Activated T-helper 1 cell treated with anti-CD3 and anti-CD28 coated beads, Interleukin-2, amount 50 U/mL, for 16 hours (primary cell): ENCODE results near the gene ATF7.

Experiments
- DNase-seq, 2 donors: peaks; one replicate each; pipeline ENCODE4 v3.0.0-alpha.2; 2020; ENCODE audit warnings: low read depth in 1 of 2, low spot score in 1 of 2

The ATF7 gene

GRCh38 chr12:53502983-53503728 is 123.0 kb downstream of the ATF7 start:
- no peak for DNase-seq

GRCh38 chr12:53502331-53502730 is 123.9 kb downstream of the ATF7 start:
- no peak for DNase-seq

GRCh38 chr12:53501615-53502181 is 124.5 kb downstream of the ATF7 start:
- DNase-seq = no peak

- DNase-seq = peak; percentile 87 to 96
Observed at GRCh38 chr12:53500776-53501614, 125.2 kb downstream of the ATF7 start, which contains the start of gene TARBP2. TARBP2 (plus strand) TSS chr12:53501283; CDS start chr12:53501409, 126 bp downstream.

GRCh38 chr12:53500142-53500775 is 125.9 kb downstream of the ATF7 start:
- DNase-seq = no peak

- peak; percentile 34 to 44 for DNase-seq
Observed at GRCh38 chr12:53499266-53500141, 126.7 kb downstream of the ATF7 start, which contains the start of gene MAP3K12. MAP3K12 (minus strand) TSS chr12:53499458; CDS start chr12:53487391, 12,067 bp downstream.

GRCh38 chr12:53498235-53498630 is 127.9 kb downstream of the ATF7 start:
- no peak for DNase-seq

- no peak for DNase-seq
Observed at GRCh38 chr12:53497461-53497860, 128.7 kb downstream of the ATF7 start.

- DNase-seq = no peak
Observed at GRCh38 chr12:53496752-53497032, 129.5 kb downstream of the ATF7 start.

GRCh38 chr12:53495903-53496751 is 130.1 kb downstream of the ATF7 start:
- DNase-seq = no peak

- DNase-seq = no peak
Observed at GRCh38 chr12:53493610-53494391, 132.4 kb downstream of the ATF7 start.

GRCh38 chr12:53492830-53493609 is 133.2 kb downstream of the ATF7 start:
- peak; percentile 71 to 78 for DNase-seq

- no peak for DNase-seq
Observed at GRCh38 chr12:53492188-53492587, 134.0 kb downstream of the ATF7 start.

GRCh38 chr12:53489242-53489864 is 136.8 kb downstream of the ATF7 start:
- DNase-seq = no peak

- DNase-seq = no peak
Observed at GRCh38 chr12:53486736-53487487, 139.3 kb downstream of the ATF7 start.

GRCh38 chr12:53485955-53486735 is 140.0 kb downstream of the ATF7 start:
- no peak for DNase-seq
